Neural cell (in vitro differentiated cells): ENCODE measurements around the gene PTGFR. TPM values are rescaled to one million over a fixed set of nuclear protein-coding genes. Genes with fewer than 3 reads are reported as not detected.

Experiments
- H2AFZ ChIP-seq: fragments of 200-600, 300-800 bp; sonication (generic), shearing (Covaris generic); 2 replicates; pipeline ENCODE4 v1.6.0; 2014; ENCODE audit warnings: low read depth, mild to moderate bottlenecking, antibody characterized with exemption, low read length, moderate library complexity
- H3F3A ChIP-seq: fragments of 200-600 bp; shearing (Covaris generic); 2 replicates; pipeline ENCODE4 v1.6.1; 2016; ENCODE audit warnings: mild to moderate bottlenecking, moderate library complexity, mixed read lengths, antibody characterized with exemption, low read length; ENCODE audit not compliant: insufficient read depth, poor library complexity, severe bottlenecking
- H3K27ac ChIP-seq: fragments of 200-600, 300-800 bp; sonication (generic), shearing (Covaris generic); 2 replicates; pipeline ENCODE4 v1.5.1; 2014; ENCODE audit warnings: mild to moderate bottlenecking, low read length, moderate library complexity
- H3K27me3 ChIP-seq: fragments of 300-800, 200-600 bp; sonication (generic), shearing (Covaris generic); 2 replicates; pipeline ENCODE4 v1.6.0; 2014; ENCODE audit warnings: mild to moderate bottlenecking, low read depth, low read length, moderate library complexity; ENCODE audit not compliant: insufficient read depth
- H3K36me3 ChIP-seq: fragments of 300-800, 200-600 bp; sonication (generic), shearing (Covaris generic); 2 replicates; pipeline ENCODE4 v1.5.1; 2014; ENCODE audit warnings: mild to moderate bottlenecking, antibody characterized with exemption, low read length, moderate library complexity; ENCODE audit not compliant: insufficient read depth
- H3K4me2 ChIP-seq: fragments of 300-800, 200-600 bp; sonication (generic), shearing (Covaris generic); 2 replicates; pipeline ENCODE4 v1.6.0; 2014; ENCODE audit warnings: mild to moderate bottlenecking, low read length
- H3K4me3 ChIP-seq: fragments of 300-800, 200-600 bp; sonication (generic), shearing (Covaris generic); 2 replicates; pipeline ENCODE4 v1.5.1; 2014; ENCODE audit warnings: mild to moderate bottlenecking, low read length, moderate library complexity
- H3K79me2 ChIP-seq: fragments of 200-600 bp; shearing (Covaris generic); replicated peaks from 2 replicates; pipeline ENCODE4 v1.6.0; 2014; ENCODE audit warnings: mild to moderate bottlenecking, low read length, moderate library complexity; ENCODE audit not compliant: insufficient read depth
- H3K9ac ChIP-seq: fragments of 300-800, 200-600 bp; sonication (generic), shearing (Covaris generic); 2 replicates; pipeline ENCODE4 v1.6.1; 2016; ENCODE audit warnings: mild to moderate bottlenecking, low read length, mixed read lengths
- H3K9me2 ChIP-seq: fragments of 200-600 bp; shearing (Covaris generic); 2 replicates; pipeline ENCODE4 v1.6.1; 2016; ENCODE audit warnings: mild to moderate bottlenecking, low read length, mixed read lengths; ENCODE audit not compliant: insufficient read depth
- H3K9me3 ChIP-seq: fragments of 200-600, 300-800 bp; sonication (generic), shearing (Covaris generic); 2 replicates; pipeline ENCODE4 v1.6.1; 2016; ENCODE audit warnings: mild to moderate bottlenecking, mixed run types, low read length, moderate library complexity, mixed read lengths
- H4K20me1 ChIP-seq: fragments of 200-600 bp; shearing (Covaris generic); 2 replicates; pipeline ENCODE4 v1.6.1; 2016; ENCODE audit warnings: mild to moderate bottlenecking, mixed run types; ENCODE audit not compliant: insufficient read depth
- EP300 ChIP-seq: fragments of 450-650 bp; conservative IDR thresholded peaks from 2 replicates; pipeline ENCODE4 v1.6.1; 2014; ENCODE audit warnings: antibody characterized with exemption, mild to moderate bottlenecking, moderate library complexity; ENCODE audit not compliant: poor library complexity, severe bottlenecking
- EZH2 ChIP-seq: fragments of 200-600, 300-800 bp; shearing (Covaris generic), sonication (generic); IDR thresholded peaks from 2 replicates; pipeline ENCODE4 v1.6.1; 2014; ENCODE audit warnings: antibody characterized with exemption, low read length, borderline replicate concordance, mild to moderate bottlenecking; ENCODE audit not compliant: insufficient read depth, poor library complexity, severe bottlenecking
- MXI1 ChIP-seq: fragments of 450-650 bp; conservative IDR thresholded peaks from 2 replicates; pipeline ENCODE4 v1.6.1; 2014; ENCODE audit warnings: antibody characterized with exemption, mild to moderate bottlenecking; ENCODE audit not compliant: poor library complexity, severe bottlenecking
- POLR2AphosphoS5 ChIP-seq: IDR thresholded peaks from 2 replicates; pipeline ENCODE4 v1.6.1; 2012
- RAD21 ChIP-seq: fragments of 450-650 bp; conservative IDR thresholded peaks from 2 replicates; pipeline ENCODE4 v1.6.1; 2014; ENCODE audit warnings: antibody characterized with exemption, mild to moderate bottlenecking, moderate library complexity
- SMC3 ChIP-seq: fragments of 450-650 bp; conservative IDR thresholded peaks from 2 replicates; pipeline ENCODE4 v1.6.1; 2014; ENCODE audit warnings: antibody characterized with exemption, mild to moderate bottlenecking, moderate library complexity; ENCODE audit not compliant: poor library complexity
- TAF1 ChIP-seq: IDR thresholded peaks from 2 replicates; pipeline ENCODE4 v1.6.1; 2012; ENCODE audit warnings: low read depth
- polyA plus RNA-seq: library from polyadenylated mRNA; depleted of rRNA; stranded (reverse); fragments of >200 nt; gene quantifications from 2 replicates; pipeline ENCODE4 v1.2.3, GENCODE V29; 2014
- TF ChIP-seq, protein P1 (sequence below): fragments of 450-650 bp; IDR thresholded peaks from 2 replicates; pipeline ENCODE4 v1.5.1; 2014; ENCODE audit warnings: antibody characterized with exemption, mild to moderate bottlenecking, moderate library complexity; ENCODE audit not compliant: poor library complexity, severe bottlenecking
- TF ChIP-seq, protein P2 (sequence below): IDR thresholded peaks from 2 replicates; pipeline ENCODE4 v1.6.1; 2012; ENCODE audit warnings: borderline replicate concordance

PTGFR gene
- polyA plus RNA-seq, 1 donor from 2014 or later, result 0.54 TPM

DNA sequence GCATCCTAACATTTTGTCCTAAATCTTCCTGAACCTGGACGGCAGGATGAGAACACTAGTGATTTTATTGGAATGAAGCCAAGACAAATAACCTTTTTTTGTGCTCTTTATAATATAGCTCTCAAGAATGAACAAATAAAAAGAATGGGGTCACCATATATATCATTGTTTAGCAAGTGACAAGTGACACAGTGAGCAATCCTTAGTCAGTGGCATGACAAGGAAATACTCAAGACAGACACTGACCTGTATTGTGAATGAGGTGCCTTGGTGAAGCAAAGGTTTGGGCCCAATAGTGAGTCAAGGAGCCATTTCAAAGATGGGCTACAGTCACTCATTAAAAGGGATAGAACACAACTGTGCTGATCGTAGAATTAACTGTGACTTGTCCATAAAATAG is 35.7 kb downstream of the PTGFR start:
- no peaks in the 10 kb centered on the region for H3K9me2 ChIP-seq
- H3K36me3 ChIP-seq, result no peaks in the 10 kb centered on the region
- H3K27ac ChIP-seq, result no peak overlapping the region
- TF ChIP-seq SMC3 (no peak), RAD21 (no peak), MXI1 (no peak), POLR2AphosphoS5 (no peak), EP300 (no peak), TAF1 (no peak), EZH2 (no peak)
- TF ChIP-seq, protein P1, sequence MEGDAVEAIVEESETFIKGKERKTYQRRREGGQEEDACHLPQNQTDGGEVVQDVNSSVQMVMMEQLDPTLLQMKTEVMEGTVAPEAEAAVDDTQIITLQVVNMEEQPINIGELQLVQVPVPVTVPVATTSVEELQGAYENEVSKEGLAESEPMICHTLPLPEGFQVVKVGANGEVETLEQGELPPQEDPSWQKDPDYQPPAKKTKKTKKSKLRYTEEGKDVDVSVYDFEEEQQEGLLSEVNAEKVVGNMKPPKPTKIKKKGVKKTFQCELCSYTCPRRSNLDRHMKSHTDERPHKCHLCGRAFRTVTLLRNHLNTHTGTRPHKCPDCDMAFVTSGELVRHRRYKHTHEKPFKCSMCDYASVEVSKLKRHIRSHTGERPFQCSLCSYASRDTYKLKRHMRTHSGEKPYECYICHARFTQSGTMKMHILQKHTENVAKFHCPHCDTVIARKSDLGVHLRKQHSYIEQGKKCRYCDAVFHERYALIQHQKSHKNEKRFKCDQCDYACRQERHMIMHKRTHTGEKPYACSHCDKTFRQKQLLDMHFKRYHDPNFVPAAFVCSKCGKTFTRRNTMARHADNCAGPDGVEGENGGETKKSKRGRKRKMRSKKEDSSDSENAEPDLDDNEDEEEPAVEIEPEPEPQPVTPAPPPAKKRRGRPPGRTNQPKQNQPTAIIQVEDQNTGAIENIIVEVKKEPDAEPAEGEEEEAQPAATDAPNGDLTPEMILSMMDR, result no peak
- TF ChIP-seq, protein P2, sequence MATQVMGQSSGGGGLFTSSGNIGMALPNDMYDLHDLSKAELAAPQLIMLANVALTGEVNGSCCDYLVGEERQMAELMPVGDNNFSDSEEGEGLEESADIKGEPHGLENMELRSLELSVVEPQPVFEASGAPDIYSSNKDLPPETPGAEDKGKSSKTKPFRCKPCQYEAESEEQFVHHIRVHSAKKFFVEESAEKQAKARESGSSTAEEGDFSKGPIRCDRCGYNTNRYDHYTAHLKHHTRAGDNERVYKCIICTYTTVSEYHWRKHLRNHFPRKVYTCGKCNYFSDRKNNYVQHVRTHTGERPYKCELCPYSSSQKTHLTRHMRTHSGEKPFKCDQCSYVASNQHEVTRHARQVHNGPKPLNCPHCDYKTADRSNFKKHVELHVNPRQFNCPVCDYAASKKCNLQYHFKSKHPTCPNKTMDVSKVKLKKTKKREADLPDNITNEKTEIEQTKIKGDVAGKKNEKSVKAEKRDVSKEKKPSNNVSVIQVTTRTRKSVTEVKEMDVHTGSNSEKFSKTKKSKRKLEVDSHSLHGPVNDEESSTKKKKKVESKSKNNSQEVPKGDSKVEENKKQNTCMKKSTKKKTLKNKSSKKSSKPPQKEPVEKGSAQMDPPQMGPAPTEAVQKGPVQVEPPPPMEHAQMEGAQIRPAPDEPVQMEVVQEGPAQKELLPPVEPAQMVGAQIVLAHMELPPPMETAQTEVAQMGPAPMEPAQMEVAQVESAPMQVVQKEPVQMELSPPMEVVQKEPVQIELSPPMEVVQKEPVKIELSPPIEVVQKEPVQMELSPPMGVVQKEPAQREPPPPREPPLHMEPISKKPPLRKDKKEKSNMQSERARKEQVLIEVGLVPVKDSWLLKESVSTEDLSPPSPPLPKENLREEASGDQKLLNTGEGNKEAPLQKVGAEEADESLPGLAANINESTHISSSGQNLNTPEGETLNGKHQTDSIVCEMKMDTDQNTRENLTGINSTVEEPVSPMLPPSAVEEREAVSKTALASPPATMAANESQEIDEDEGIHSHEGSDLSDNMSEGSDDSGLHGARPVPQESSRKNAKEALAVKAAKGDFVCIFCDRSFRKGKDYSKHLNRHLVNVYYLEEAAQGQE, result no peak
- no peak overlapping the region for H2AFZ ChIP-seq
- H3K9me3 ChIP-seq, result no peaks in the 10 kb centered on the region
- no peaks in the 10 kb centered on the region for H3F3A ChIP-seq
- H3K27me3 ChIP-seq, result no peaks in the 10 kb centered on the region
- H3K4me2 ChIP-seq, result no peak overlapping the region
- no peaks in the 10 kb centered on the region for H4K20me1 ChIP-seq
- no peak overlapping the region for H3K4me3 ChIP-seq
- H3K9ac ChIP-seq, result no peak overlapping the region
- no peaks in the 10 kb centered on the region for H3K79me2 ChIP-seq

DNA sequence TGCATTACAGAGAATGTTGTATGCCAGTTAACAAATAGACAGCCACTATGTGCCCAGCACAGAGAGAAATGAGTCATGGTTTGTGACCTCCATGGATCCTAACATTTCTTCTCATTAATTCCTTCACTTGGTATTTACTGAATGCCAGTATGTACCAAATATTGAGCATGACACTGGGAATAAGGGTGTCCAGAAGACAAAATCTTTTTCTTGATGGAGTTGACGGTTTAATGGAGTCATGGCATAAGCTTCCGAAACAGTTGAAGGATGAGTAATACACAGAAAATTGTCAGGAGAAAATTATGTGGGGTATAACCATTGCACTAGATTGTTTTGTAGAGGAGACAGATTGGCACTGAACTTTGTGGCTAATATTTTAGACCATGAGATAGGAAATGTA is 36.9 kb downstream of the PTGFR start:
- H3F3A ChIP-seq, result no peaks in the 10 kb centered on the region
- H3K9me2 ChIP-seq, result no peaks in the 10 kb centered on the region
- no peaks in the 10 kb centered on the region for H4K20me1 ChIP-seq
- H3K27me3 ChIP-seq, result no peaks in the 10 kb centered on the region
- H3K27ac ChIP-seq, result no peak overlapping the region
- H3K4me2 ChIP-seq, result no peak overlapping the region
- H2AFZ ChIP-seq, result no peak overlapping the region
- H3K4me3 ChIP-seq, result no peak overlapping the region
- no peak overlapping the region for H3K9ac ChIP-seq
- no peaks in the 10 kb centered on the region for H3K79me2 ChIP-seq
- H3K36me3 ChIP-seq, result no peaks in the 10 kb centered on the region
- H3K9me3 ChIP-seq, result no peaks in the 10 kb centered on the region
- TF ChIP-seq EP300 (no peak), TAF1 (no peak)
- TF ChIP-seq, protein P2, result no peak
